IPS-15b (cell line): ENCODE measurements around the gene PAEP.

Experiments used
- H3K27me3 ChIP-seq: one replicate; pipeline ENCODE4 v1.6.1; 2013; ENCODE audit warnings: low read length; ENCODE audit not compliant: control insufficient read depth, insufficient read depth
- H3K36me3 ChIP-seq: one replicate; pipeline ENCODE4 v1.6.1; 2013; ENCODE audit warnings: low read length; ENCODE audit not compliant: control insufficient read depth, insufficient read depth
- H3K4me1 ChIP-seq: one replicate; pipeline ENCODE4 v1.6.1; 2013; ENCODE audit warnings: mild to moderate bottlenecking, low read length; ENCODE audit not compliant: control insufficient read depth, insufficient read depth
- H3K4me3 ChIP-seq: one replicate; pipeline ENCODE4 v1.5.1; 2013; ENCODE audit warnings: low read depth, low read length
- H3K9ac ChIP-seq: one replicate; pipeline ENCODE4 v1.6.1; 2013; ENCODE audit warnings: low read depth, mild to moderate bottlenecking, low read length
- H3K9me3 ChIP-seq: one replicate; pipeline ENCODE4 v1.6.1; 2013; ENCODE audit warnings: mild to moderate bottlenecking, low read length; ENCODE audit not compliant: control insufficient read depth, insufficient read depth

PAEP gene

GRCh38 chr9:135583688-135584011 is 22.1 kb downstream of the PAEP start:
- Histone ChIP-seq H3K36me3 (no peaks in the 10 kb centered on the region), H3K9me3 (no peaks in the 10 kb centered on the region), H3K4me3 (no peak overlapping the region), H3K4me1 (no peaks in the 10 kb centered on the region), H3K27me3 (no peaks in the 10 kb centered on the region), H3K9ac (no peak overlapping the region)

DNA sequence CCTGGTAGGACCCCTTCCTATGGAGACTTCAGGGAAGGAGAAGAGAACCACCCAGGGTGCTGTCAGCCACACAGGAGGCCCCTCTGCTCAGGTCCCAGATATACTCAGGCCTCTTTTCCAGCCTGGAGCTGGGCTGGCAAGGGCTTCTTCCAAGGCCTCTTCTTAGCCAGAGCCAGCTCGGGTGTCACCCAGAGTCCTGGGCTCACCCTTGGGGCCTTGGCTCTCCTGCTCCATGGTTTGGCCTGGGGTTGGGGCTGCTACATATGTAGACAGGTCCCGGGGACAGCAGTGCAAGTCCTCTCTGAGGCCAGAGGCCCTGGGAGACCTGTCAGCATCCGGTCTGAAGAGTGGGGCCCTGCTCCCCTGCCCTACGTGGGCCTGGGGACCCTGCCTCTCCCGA is 22.8 kb downstream of the PAEP start:
- Histone ChIP-seq H3K27me3 (no peaks in the 10 kb centered on the region), H3K9me3 (no peaks in the 10 kb centered on the region), H3K36me3 (no peaks in the 10 kb centered on the region), H3K4me1 (no peaks in the 10 kb centered on the region), H3K4me3 (no peak overlapping the region), H3K9ac (no peak overlapping the region)

- no peaks in the 10 kb centered on the region for H3K36me3 ChIP-seq
- H3K4me1 ChIP-seq, result no peaks in the 10 kb centered on the region
- H3K9ac ChIP-seq, result no peak overlapping the region
- H3K27me3 ChIP-seq, result no peaks in the 10 kb centered on the region
- H3K4me3 ChIP-seq, result no peak overlapping the region
- H3K9me3 ChIP-seq, result no peaks in the 10 kb centered on the region
Measured at GRCh38 chr9:135584934-135585333, 23.4 kb downstream of the PAEP start.

GRCh38 chr9:135586601-135587109 is 25.1 kb downstream of the PAEP start:
- H3K4me3 ChIP-seq, result no peak overlapping the region
- H3K9me3 ChIP-seq, result no peaks in the 10 kb centered on the region
- no peaks in the 10 kb centered on the region for H3K4me1 ChIP-seq
- H3K36me3 ChIP-seq, result no peaks in the 10 kb centered on the region
- H3K9ac ChIP-seq, result no peak overlapping the region
- H3K27me3 ChIP-seq, result no peaks in the 10 kb centered on the region

DNA sequence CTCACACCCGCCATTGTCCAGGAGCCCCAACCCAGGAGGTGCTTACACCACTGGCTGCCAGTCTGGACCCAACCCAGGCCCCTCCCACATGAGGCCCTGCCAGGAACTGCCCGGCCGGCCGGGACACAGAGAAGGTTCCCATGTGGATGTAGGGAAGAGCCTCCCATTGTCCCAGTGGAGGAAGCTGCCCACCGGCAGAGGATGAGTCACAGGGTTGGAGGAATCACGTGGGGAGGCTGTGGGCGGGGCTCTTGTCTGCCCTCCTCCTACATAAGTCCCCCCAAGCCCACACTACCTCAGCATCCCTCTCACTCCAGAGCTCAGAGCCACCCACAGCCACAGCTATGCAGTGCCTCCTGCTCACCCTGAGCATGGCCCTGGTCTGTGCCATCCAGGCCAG is 26.1 kb downstream of the PAEP start:
- no peak overlapping the region for H3K4me3 ChIP-seq
- no peaks in the 10 kb centered on the region for H3K27me3 ChIP-seq
- H3K36me3 ChIP-seq, result no peaks in the 10 kb centered on the region
- no peaks in the 10 kb centered on the region for H3K4me1 ChIP-seq
- no peaks in the 10 kb centered on the region for H3K9me3 ChIP-seq
- H3K9ac ChIP-seq, result no peak overlapping the region

DNA sequence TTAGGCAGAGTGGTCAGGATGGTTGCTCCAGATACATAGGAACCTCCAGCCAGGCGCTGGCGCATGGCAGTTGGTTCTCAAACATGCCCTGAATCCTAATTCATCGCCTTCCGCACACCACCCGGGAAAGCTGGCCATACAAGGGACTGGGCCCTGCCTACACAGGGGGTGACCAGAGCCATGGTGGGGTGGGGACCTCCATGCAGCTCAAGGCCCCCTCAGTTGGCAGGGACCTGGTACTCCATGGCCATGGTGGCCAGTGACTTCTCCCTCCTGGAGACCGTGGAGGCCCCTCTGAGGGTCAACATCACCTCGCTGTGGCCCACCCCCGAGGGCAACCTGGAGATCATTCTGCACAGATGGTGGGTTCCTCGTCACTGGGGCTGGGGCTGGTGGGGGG is 26.8 kb downstream of the PAEP start:
- no peaks in the 10 kb centered on the region for H3K27me3 ChIP-seq
- H3K9me3 ChIP-seq, result no peaks in the 10 kb centered on the region
- no peaks in the 10 kb centered on the region for H3K36me3 ChIP-seq

DNA sequence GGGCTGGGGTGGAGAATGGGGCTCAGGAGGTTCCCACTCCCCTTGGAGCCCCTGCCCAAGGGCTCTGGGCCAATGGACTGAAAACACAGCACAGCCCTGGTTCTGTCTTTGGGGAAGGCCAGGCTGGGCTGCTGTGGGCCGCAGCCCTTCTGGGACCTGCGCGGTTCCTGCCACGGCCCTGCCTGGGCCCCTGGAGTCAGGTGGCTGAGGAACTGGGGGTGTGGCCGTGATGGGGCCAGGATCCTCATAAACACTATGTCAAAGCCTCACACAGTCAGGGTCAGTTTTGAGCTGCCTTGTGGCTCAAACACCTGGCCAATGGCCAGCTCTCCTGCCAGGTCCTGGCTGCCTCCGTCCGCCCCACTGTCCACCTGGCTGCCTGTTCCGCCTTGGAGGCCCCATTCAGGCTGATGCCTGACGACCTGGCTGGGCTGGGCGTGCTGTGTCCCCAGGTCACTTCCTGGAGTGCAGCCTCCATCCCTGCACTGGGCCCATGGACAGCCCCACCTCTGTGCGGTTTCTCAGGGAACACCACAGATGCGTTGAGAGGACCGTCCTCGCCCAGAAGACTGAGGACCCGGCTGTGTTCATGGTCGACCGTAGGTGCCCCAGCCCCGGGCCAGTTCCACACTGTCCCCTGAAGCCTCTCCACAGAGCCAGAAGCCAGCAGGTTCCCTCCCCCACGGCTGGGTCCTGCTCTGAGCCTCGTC is 27.5 kb downstream of the PAEP start:
- Histone ChIP-seq H3K9ac (no peak overlapping the region), H3K36me3 (no peaks in the 10 kb centered on the region), H3K9me3 (no peaks in the 10 kb centered on the region), H3K4me3 (no peak overlapping the region), H3K27me3 (no peaks in the 10 kb centered on the region), H3K4me1 (no peaks in the 10 kb centered on the region)

More for the DNA sequence above, 26.8 kb downstream of the PAEP start:
- H3K9ac ChIP-seq, result no peak overlapping the region
- no peak overlapping the region for H3K4me3 ChIP-seq
- no peaks in the 10 kb centered on the region for H3K4me1 ChIP-seq

- Histone ChIP-seq H3K4me3 (no peak overlapping the region), H3K36me3 (no peaks in the 10 kb centered on the region), H3K4me1 (no peaks in the 10 kb centered on the region), H3K27me3 (no peaks in the 10 kb centered on the region), H3K9me3 (no peaks in the 10 kb centered on the region), H3K9ac (no peak overlapping the region)
Measured at GRCh38 chr9:135589596-135590485, 28.3 kb downstream of the PAEP start.

- Histone ChIP-seq H3K9ac (no peak overlapping the region), H3K36me3 (no peaks in the 10 kb centered on the region), H3K4me3 (no peak overlapping the region), H3K4me1 (no peaks in the 10 kb centered on the region), H3K9me3 (no peaks in the 10 kb centered on the region), H3K27me3 (no peaks in the 10 kb centered on the region)
Measured at GRCh38 chr9:135590486-135591079, 29.0 kb downstream of the PAEP start.

DNA sequence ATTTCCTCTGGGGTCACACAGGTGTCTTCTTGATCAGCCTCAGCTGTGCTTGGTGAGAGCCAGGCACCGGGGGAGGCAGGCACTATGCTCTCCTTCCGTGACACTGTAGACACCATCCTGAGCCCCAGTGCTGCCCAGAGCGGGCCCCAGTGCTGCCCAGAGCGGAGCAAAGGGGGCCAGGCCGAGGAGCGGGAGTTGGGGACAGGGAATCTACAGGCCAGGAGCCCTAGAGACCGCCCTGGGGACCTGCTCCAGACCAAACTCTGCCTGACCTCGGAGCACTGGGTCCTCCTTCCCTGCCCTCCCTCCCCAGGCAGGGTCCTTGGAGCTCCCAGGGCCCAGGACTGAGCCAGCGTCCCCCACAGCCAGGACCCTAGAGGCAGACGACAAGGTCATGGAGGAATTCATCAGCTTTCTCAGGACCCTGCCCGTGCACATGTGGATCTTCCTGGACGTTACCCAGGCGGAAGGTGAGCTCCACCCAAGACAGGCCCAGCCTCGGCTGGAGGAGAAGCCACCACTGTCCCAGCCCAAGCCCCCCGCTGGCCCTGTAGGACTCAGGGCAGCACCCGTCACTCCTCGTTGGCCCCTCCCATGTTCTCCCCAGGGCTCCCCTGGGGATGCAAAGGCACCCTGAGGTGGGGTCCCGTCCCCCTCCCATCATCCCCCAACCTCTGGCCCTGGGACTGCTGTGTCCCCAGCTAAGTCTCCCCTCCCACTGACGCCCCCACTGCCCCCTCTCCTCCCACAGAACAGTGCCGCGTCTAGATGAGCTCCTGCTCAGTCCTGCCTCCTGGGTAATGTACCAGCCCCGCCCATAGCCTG is 30.2 kb downstream of the PAEP start:
- H3K36me3 ChIP-seq, result no peaks in the 10 kb centered on the region
- H3K27me3 ChIP-seq, result no peaks in the 10 kb centered on the region
- H3K4me3 ChIP-seq, result no peak overlapping the region
- no peak overlapping the region for H3K9ac ChIP-seq
- H3K9me3 ChIP-seq, result no peaks in the 10 kb centered on the region
- H3K4me1 ChIP-seq, result no peaks in the 10 kb centered on the region

DNA sequence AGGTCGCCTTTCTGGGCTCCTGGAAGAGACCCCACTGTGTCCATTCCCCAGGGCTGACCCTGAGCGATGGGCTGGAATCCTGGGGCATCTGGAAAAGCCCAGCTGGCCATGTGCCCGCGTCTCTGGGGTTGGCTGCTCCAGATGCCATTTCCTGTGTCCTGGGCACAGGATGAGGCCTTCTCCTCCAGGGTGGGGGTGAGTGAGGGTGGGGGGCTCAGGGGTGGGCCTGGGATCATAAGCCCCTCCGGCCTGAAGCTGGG is 30.7 kb downstream of the PAEP start:
- H3K4me1 ChIP-seq, result no peaks in the 10 kb centered on the region
- no peaks in the 10 kb centered on the region for H3K27me3 ChIP-seq
- no peak overlapping the region for H3K9ac ChIP-seq
- no peak overlapping the region for H3K4me3 ChIP-seq
- no peaks in the 10 kb centered on the region for H3K9me3 ChIP-seq
- no peaks in the 10 kb centered on the region for H3K36me3 ChIP-seq
